Panc1 (cell line): ENCODE measurements around the gene SYNDIG1L.

Experiments
- POLR2AphosphoS5 ChIP-seq: IDR thresholded peaks from 2 replicates; pipeline ENCODE4 v1.6.1; 2012; ENCODE audit warnings: mild to moderate bottlenecking, low read depth, low read length, moderate library complexity
- REST ChIP-seq, 2 experiments: IDR thresholded peaks; 2 replicates each; pipeline ENCODE4 v1.6.1; 2011 to 2012; ENCODE audit warnings: low read depth in 2 of 2, control low read depth in 1 of 2, low read length in 1 of 2, mild to moderate bottlenecking in 1 of 2, moderate library complexity in 1 of 2; ENCODE audit not compliant: insufficient read depth in 1 of 2
- SIN3A ChIP-seq: IDR thresholded peaks from 2 replicates; pipeline ENCODE4 v1.6.1; 2012; ENCODE audit warnings: low read depth, mild to moderate bottlenecking, low read length, moderate library complexity, borderline replicate concordance; ENCODE audit not compliant: insufficient read depth
- TCF7L2 ChIP-seq: IDR thresholded peaks from 2 replicates; pipeline ENCODE4 v1.6.1; 2011; ENCODE audit warnings: mild to moderate bottlenecking, low read depth, low read length, inconsistent platforms
- TF ChIP-seq, protein P1 (sequence below): fragments of 450-650 bp; IDR thresholded peaks from 2 replicates; pipeline ENCODE4 v1.5.1; 2017; ENCODE audit warnings: mild to moderate bottlenecking

- TF ChIP-seq, protein P1, sequence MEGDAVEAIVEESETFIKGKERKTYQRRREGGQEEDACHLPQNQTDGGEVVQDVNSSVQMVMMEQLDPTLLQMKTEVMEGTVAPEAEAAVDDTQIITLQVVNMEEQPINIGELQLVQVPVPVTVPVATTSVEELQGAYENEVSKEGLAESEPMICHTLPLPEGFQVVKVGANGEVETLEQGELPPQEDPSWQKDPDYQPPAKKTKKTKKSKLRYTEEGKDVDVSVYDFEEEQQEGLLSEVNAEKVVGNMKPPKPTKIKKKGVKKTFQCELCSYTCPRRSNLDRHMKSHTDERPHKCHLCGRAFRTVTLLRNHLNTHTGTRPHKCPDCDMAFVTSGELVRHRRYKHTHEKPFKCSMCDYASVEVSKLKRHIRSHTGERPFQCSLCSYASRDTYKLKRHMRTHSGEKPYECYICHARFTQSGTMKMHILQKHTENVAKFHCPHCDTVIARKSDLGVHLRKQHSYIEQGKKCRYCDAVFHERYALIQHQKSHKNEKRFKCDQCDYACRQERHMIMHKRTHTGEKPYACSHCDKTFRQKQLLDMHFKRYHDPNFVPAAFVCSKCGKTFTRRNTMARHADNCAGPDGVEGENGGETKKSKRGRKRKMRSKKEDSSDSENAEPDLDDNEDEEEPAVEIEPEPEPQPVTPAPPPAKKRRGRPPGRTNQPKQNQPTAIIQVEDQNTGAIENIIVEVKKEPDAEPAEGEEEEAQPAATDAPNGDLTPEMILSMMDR: no peak
- no peak for TF ChIP-seq POLR2AphosphoS5
- no peak for TF ChIP-seq TCF7L2
- no peak for TF ChIP-seq SIN3A
- no peak for TF ChIP-seq REST (IDR thresholded peaks at IDR 0.05; ENCODE audit: insufficient read depth in 1 of 2, low read depth in 2 of 2, low read length in 1 of 2)
Measured at GRCh38 chr14:74462993-74463392, 37.0 kb upstream of the SYNDIG1L start.
